ENCODE results near the gene TGFBR1. TPM values are rescaled to one million over a fixed set of nuclear protein-coding genes. Genes with fewer than 3 reads are reported as not detected.

TGFBR1 gene
- total RNA-seq, 2 experiments from 2014 or later: 12.9 to 14.6 TPM

GRCh38 chr9:99090336-99091130, 14.4 kb upstream of the TGFBR1 start:
- H3K4me3 ChIP-seq (ENCODE audit: low read length): no peak overlapping the region
- H3K4me3 Mint-ChIP-seq: no peak overlapping the region
- ATAC-seq (ENCODE audit: poor library complexity) (no peak), DNase-seq (no peak)
- peaks cover 31% of the 10 kb centered on the region for H3K4me1 Mint-ChIP-seq (ENCODE audit: low read depth)
- H3K27me3 Mint-ChIP-seq: no peaks in the 10 kb centered on the region
- ChIA-PET POLR2A (no interaction called here), CTCF (no interaction called here)
- no peaks in the 10 kb centered on the region for H3K9me3 Mint-ChIP-seq
- H3K27ac Mint-ChIP-seq: no peak overlapping the region
- no peaks in the 10 kb centered on the region for H3K36me3 Mint-ChIP-seq (ENCODE audit: low read depth)
- TF ChIP-seq CTCF (IDR thresholded peaks at IDR 0.05): no peak
- no peak overlapping the region for H3K27ac ChIP-seq (ENCODE audit: low read depth in 1 of 2, low read length in 2 of 2)
- peaks cover 47% of the 10 kb centered on the region for H3K4me1 ChIP-seq (ENCODE audit: insufficient read depth, low read length)
- H3K36me3 ChIP-seq (ENCODE audit: insufficient read depth, low read length): no peaks in the 10 kb centered on the region
- H3K9me3 ChIP-seq (ENCODE audit: control insufficient read depth in 1 of 2, insufficient read depth in 1 of 2, low read length in 2 of 2): no peaks in the 10 kb centered on the region
- H3K27me3 ChIP-seq (ENCODE audit: control insufficient read depth in 1 of 2, insufficient read depth in 2 of 2, low read length in 2 of 2): no peaks in the 10 kb centered on the region
- intact Hi-C loops (cut with DNase I, micrococcal nuclease): no loop called here

- no peaks in the 10 kb centered on the region for H3K27me3 ChIP-seq (ENCODE audit: control insufficient read depth in 1 of 2, insufficient read depth in 2 of 2, low read length in 2 of 2)
- CTCF ChIA-PET: no interaction called here
- H3K36me3 ChIP-seq (ENCODE audit: insufficient read depth, low read length): no peaks in the 10 kb centered on the region
- DNase-seq (peak in 8 of 14 experiments; percentile 3 to 63 (median 28)), ATAC-seq (ENCODE audit: poor library complexity) (no peak)
- peaks cover 34% of the 10 kb centered on the region for H3K4me1 ChIP-seq (ENCODE audit: insufficient read depth, low read length)
- H3K27ac ChIP-seq (ENCODE audit: low read depth in 1 of 2, low read length in 2 of 2): no peak overlapping the region
- intact Hi-C loops (cut with DNase I, micrococcal nuclease): no loop called here
- POLR2A ChIA-PET: interaction anchor here (1.4 to 1.6 kb wide), 2 partner anchors 12 to 35 kb away, joined by 8 to 14 read pairs; partner anchors contain the start of gene TGFBR1
- Mint-ChIP-seq H3K36me3 (ENCODE audit: low read depth) (no peaks in the 10 kb centered on the region), H3K4me3 (no peak overlapping the region), H3K9me3 (no peaks in the 10 kb centered on the region), H3K27me3 (no peaks in the 10 kb centered on the region), H3K27ac (no peak overlapping the region), H3K4me1 (ENCODE audit: low read depth) (peaks cover 39% of the 10 kb centered on the region)
- no peak overlapping the region for H3K4me3 ChIP-seq (ENCODE audit: low read length)
- no peak for TF ChIP-seq CTCF (IDR thresholded peaks at IDR 0.05)
- no peaks in the 10 kb centered on the region for H3K9me3 ChIP-seq (ENCODE audit: control insufficient read depth in 1 of 2, insufficient read depth in 1 of 2, low read length in 2 of 2)
Measured at GRCh38 chr9:99092643-99093491, 12.0 kb upstream of the TGFBR1 start.

- ChIA-PET CTCF (no interaction called here), POLR2A (interaction anchor here (1.4 to 1.6 kb wide), 2 partner anchors 11 to 36 kb away, joined by 8 to 14 read pairs; partner anchors contain the start of gene TGFBR1)
- Histone ChIP-seq H3K4me3 (ENCODE audit: low read length) (no peak overlapping the region), H3K9me3 (ENCODE audit: control insufficient read depth in 1 of 2, insufficient read depth in 1 of 2, low read length in 2 of 2) (no peaks in the 10 kb centered on the region), H3K36me3 (ENCODE audit: insufficient read depth, low read length) (no peaks in the 10 kb centered on the region), H3K27ac (ENCODE audit: low read depth in 1 of 2, low read length in 2 of 2) (no peak overlapping the region), H3K27me3 (ENCODE audit: control insufficient read depth in 1 of 2, insufficient read depth in 2 of 2, low read length in 2 of 2) (no peaks in the 10 kb centered on the region), H3K4me1 (ENCODE audit: insufficient read depth, low read length) (peaks cover 34% of the 10 kb centered on the region)
- peaks cover 39% of the 10 kb centered on the region for H3K4me1 Mint-ChIP-seq (ENCODE audit: low read depth)
- no peaks in the 10 kb centered on the region for H3K27me3 Mint-ChIP-seq
- DNase-seq (no peak), ATAC-seq (ENCODE audit: poor library complexity) (no peak)
- TF ChIP-seq CTCF (IDR thresholded peaks at IDR 0.05): no peak
- no peaks in the 10 kb centered on the region for H3K36me3 Mint-ChIP-seq (ENCODE audit: low read depth)
- H3K4me3 Mint-ChIP-seq: no peak overlapping the region
- no peaks in the 10 kb centered on the region for H3K9me3 Mint-ChIP-seq
- H3K27ac Mint-ChIP-seq: no peak overlapping the region
- intact Hi-C loops (cut with DNase I, micrococcal nuclease): no loop called here
Measured at GRCh38 chr9:99093492-99093791, 11.5 kb upstream of the TGFBR1 start.
